ENCODE results near the gene ZNF559.
"Not testable (repeated sequence)": the region's sequence is repeated elsewhere in the genome, so short reads cannot be mapped to it uniquely, and the experiment has no call there.

- not testable (repeated sequence) for TF ChIP-seq CTCF (IDR thresholded peaks at IDR 0.05; ENCODE audit: borderline replicate concordance, extremely low read depth, low read length, poor library complexity, severe bottlenecking); EZH2 (IDR thresholded peaks at IDR 0.05; ENCODE audit: borderline replicate concordance, low read depth, low read length, severe bottlenecking)
Measured at GRCh38 chr19:9283485-9283884, 40.5 kb upstream of the ZNF559 start.

Data from DND-41 (cell line).